HT-29 (cell line): ENCODE data around the gene AKR1E2. TPM values are rescaled to one million over a fixed set of nuclear protein-coding genes. Genes with fewer than 3 reads are reported as not detected.

Experiments used
- DNase-seq: peaks from one replicate; pipeline ENCODE4 v3.0.0-alpha.2; 2015; ENCODE audit warnings: low spot score
- total RNA-seq: library from RNA; depleted of rRNA; stranded (reverse); fragments of >200 nt; shearing (Covaris generic); gene quantifications from 2 replicates; pipeline ENCODE4 v1.2.3, GENCODE V29; 2014; rRNA removed

AKR1E2 gene
- total RNA-seq, 1 experiment from 2014 or later = 3.3 TPM

GRCh38 chr10:4889959-4890358 lies 64.0 kb downstream of the AKR1E2 start:
- no peak for DNase-seq

GRCh38 chr10:4892681-4893080 lies 66.7 kb downstream of the AKR1E2 start:
- DNase-seq = no peak

- no peak for DNase-seq
Observed at GRCh38 chr10:4894335-4894734, 68.3 kb downstream of the AKR1E2 start.

Other genes starting within 250 kb of the AKR1E2 start
- 13.7 and 16.3 TPM in 2 replicates for gene AKR1C1, start 137.2 kb downstream of the AKR1E2 start, total RNA-seq
- gene AKR1C2, start 177.7 kb downstream of the AKR1E2 start, total RNA-seq = 15.5 and 15.8 TPM in 2 replicates